Erythroblast (primary cell): ENCODE measurements around the gene JUNB.

ENCODE experiments used
- GATA1 ChIP-seq: IDR thresholded peaks from 2 replicates; pipeline ENCODE4 v1.6.1; 2011; ENCODE audit warnings: low read depth, mild to moderate bottlenecking, control low read depth, low read length, moderate library complexity
- POLR2A ChIP-seq: IDR thresholded peaks from 2 replicates; pipeline ENCODE4 v1.6.1; 2011; ENCODE audit warnings: mild to moderate bottlenecking, low read length

DNA sequence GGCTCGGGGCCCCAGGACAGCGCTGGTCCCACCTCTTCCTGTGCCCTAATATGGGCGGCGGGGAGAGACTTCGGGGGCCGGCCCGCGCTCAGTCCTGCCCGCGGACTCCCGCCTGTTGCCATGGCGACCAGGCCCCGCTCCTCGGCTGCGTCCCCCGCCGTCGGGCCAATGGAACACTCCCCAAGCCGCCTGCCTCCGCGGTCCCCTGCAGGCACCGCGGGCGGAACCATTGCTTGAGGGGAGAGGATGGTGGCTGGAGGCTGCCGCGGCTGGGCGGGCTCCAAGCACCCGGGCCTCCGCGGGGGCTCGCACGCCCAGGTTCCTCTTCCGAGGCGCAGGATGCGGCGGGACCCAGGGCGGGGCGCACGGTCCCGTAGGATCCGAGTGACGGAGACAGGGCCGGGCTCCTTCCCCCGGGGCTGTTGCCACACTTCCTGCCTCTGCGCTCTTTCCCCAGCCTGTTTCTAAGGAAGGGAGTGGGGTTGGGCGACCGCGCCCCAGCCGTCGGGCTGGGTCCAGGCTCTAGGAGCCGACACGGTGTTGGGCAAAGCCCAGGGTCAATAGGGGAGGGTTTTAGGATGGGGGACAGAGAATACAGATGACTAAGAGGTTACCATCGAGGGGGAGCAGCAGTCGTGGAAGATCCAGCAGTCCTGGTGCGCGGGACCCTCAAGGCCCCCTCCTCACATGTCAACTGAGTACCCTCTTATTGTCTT, 1.2 kb upstream of the JUNB start:
- TF ChIP-seq POLR2A = peak; percentile 73
- TF ChIP-seq GATA1 = no peak
